ENCODE results near the gene TBX15.
A peak's percentile ranks its signal among the peaks of the same experiment; 100 is the strongest.

Gene TBX15

GRCh38 chr1:119002028-119002686, 14.0 kb upstream of the TBX15 start:
- H2BK5ac ChIP-seq (ENCODE audit: low read depth, low read length, poor library complexity, severe bottlenecking), result no peak overlapping the region
- H3K23ac ChIP-seq (ENCODE audit: low read length in 2 of 2), result no peak overlapping the region
- no peak overlapping the region for H3K4me2 ChIP-seq (ENCODE audit: low read length, poor library complexity, severe bottlenecking)
- H3K4ac ChIP-seq (ENCODE audit: low read depth in 1 of 2, low read length in 2 of 2), result no peak overlapping the region
- H2BK15ac ChIP-seq (ENCODE audit: low read depth, poor library complexity, severe bottlenecking), result no peak overlapping the region
- peaks cover 29% of the 10 kb centered on the region for H3K4me1 ChIP-seq (ENCODE audit: control insufficient read depth, insufficient read depth, low read depth, low read length)
- peak overlapping the region in 1 of 2 experiments; percentile 53 for H3K4me3 ChIP-seq (ENCODE audit: insufficient read depth in 1 of 2, low read depth in 1 of 2, low read length in 2 of 2)
- H2BK12ac ChIP-seq (ENCODE audit: low read length in 2 of 2), result no peak overlapping the region
- peaks cover 5% of the 10 kb centered on the region for H3K79me1 ChIP-seq (replicated peaks; ENCODE audit: low read length, poor library complexity, severe bottlenecking)
- no peaks in the 10 kb centered on the region for H3K36me3 ChIP-seq (ENCODE audit: control insufficient read depth in 1 of 2, insufficient read depth in 2 of 2, low read depth in 1 of 2, low read length in 2 of 2)
- H2AK5ac ChIP-seq (ENCODE audit: low read length, severe bottlenecking), result no peak overlapping the region
- no peak overlapping the region for H3K18ac ChIP-seq (ENCODE audit: low read depth in 1 of 2, low read length in 2 of 2)
- peaks cover 6% of the 10 kb centered on the region for H3K9me3 ChIP-seq (ENCODE audit: control insufficient read depth, low read length)
- H3K27me3 ChIP-seq (ENCODE audit: control insufficient read depth in 1 of 2, insufficient read depth in 1 of 2, low read length in 2 of 2), result peaks cover 28 to 77% of the 10 kb centered on the region in 2 experiments
- H4K8ac ChIP-seq (ENCODE audit: low read length), result no peak overlapping the region
- peak; percentile 66 for DNase-seq
- no peak overlapping the region for H2BK120ac ChIP-seq (ENCODE audit: low read depth, low read length)
- no peak overlapping the region for H3K27ac ChIP-seq (ENCODE audit: low read length, poor library complexity, severe bottlenecking)
- H4K91ac ChIP-seq (ENCODE audit: low read length), result no peak overlapping the region
- peak overlapping the region; percentile 27 for H3K9ac ChIP-seq (ENCODE audit: low read length)
- WGBS, result 14% methylated on average over 16 of the region's 16 CpGs
- H3K14ac ChIP-seq (ENCODE audit: low read length in 2 of 2), result no peak overlapping the region
- no peak overlapping the region for H2AFZ ChIP-seq (ENCODE audit: low read depth, low read length)

- H3K9ac ChIP-seq (ENCODE audit: low read length), result peak overlapping the region; percentile 66
- no peak for DNase-seq
- H2AK5ac ChIP-seq (ENCODE audit: low read length, severe bottlenecking), result no peak overlapping the region
- no peak overlapping the region for H2BK120ac ChIP-seq (ENCODE audit: low read depth, low read length)
- H3K27me3 ChIP-seq (ENCODE audit: control insufficient read depth in 1 of 2, insufficient read depth in 1 of 2, low read length in 2 of 2), result peaks cover 20 to 77% of the 10 kb centered on the region in 2 experiments
- no peak overlapping the region for H2BK5ac ChIP-seq (ENCODE audit: low read depth, low read length, poor library complexity, severe bottlenecking)
- H3K18ac ChIP-seq (ENCODE audit: low read depth in 1 of 2, low read length in 2 of 2), result no peak overlapping the region
- peak overlapping the region; percentile 28 for H4K8ac ChIP-seq (ENCODE audit: low read length)
- H3K9me3 ChIP-seq (ENCODE audit: control insufficient read depth, low read length), result peaks cover 6% of the 10 kb centered on the region
- no peak overlapping the region for H2BK15ac ChIP-seq (ENCODE audit: low read depth, poor library complexity, severe bottlenecking)
- no peak overlapping the region for H3K4ac ChIP-seq (ENCODE audit: low read depth in 1 of 2, low read length in 2 of 2)
- no peak overlapping the region for H4K91ac ChIP-seq (ENCODE audit: low read length)
- H3K36me3 ChIP-seq (ENCODE audit: control insufficient read depth in 1 of 2, insufficient read depth in 2 of 2, low read depth in 1 of 2, low read length in 2 of 2), result no peaks in the 10 kb centered on the region
- no peak overlapping the region for H2BK12ac ChIP-seq (ENCODE audit: low read length in 2 of 2)
- peaks cover 4% of the 10 kb centered on the region for H3K79me1 ChIP-seq (replicated peaks; ENCODE audit: low read length, poor library complexity, severe bottlenecking)
- peak overlapping the region; percentile 56 to 59 for H3K4me3 ChIP-seq (ENCODE audit: insufficient read depth in 1 of 2, low read depth in 1 of 2, low read length in 2 of 2)
- no peak overlapping the region for H3K27ac ChIP-seq (ENCODE audit: low read length, poor library complexity, severe bottlenecking)
- WGBS, result 4% methylated on average over 48 of the region's 49 CpGs
- no peak overlapping the region for H3K23ac ChIP-seq (ENCODE audit: low read length in 2 of 2)
- H3K4me2 ChIP-seq (ENCODE audit: low read length, poor library complexity, severe bottlenecking), result peak overlapping the region; percentile 79
- H3K14ac ChIP-seq (ENCODE audit: low read length in 2 of 2), result no peak overlapping the region
- H3K4me1 ChIP-seq (ENCODE audit: control insufficient read depth, insufficient read depth, low read depth, low read length), result peaks cover 22% of the 10 kb centered on the region
- H2AFZ ChIP-seq (ENCODE audit: low read depth, low read length), result no peak overlapping the region
Observed at GRCh38 chr1:119001181-119002027, 13.3 kb upstream of the TBX15 start.

DNA sequence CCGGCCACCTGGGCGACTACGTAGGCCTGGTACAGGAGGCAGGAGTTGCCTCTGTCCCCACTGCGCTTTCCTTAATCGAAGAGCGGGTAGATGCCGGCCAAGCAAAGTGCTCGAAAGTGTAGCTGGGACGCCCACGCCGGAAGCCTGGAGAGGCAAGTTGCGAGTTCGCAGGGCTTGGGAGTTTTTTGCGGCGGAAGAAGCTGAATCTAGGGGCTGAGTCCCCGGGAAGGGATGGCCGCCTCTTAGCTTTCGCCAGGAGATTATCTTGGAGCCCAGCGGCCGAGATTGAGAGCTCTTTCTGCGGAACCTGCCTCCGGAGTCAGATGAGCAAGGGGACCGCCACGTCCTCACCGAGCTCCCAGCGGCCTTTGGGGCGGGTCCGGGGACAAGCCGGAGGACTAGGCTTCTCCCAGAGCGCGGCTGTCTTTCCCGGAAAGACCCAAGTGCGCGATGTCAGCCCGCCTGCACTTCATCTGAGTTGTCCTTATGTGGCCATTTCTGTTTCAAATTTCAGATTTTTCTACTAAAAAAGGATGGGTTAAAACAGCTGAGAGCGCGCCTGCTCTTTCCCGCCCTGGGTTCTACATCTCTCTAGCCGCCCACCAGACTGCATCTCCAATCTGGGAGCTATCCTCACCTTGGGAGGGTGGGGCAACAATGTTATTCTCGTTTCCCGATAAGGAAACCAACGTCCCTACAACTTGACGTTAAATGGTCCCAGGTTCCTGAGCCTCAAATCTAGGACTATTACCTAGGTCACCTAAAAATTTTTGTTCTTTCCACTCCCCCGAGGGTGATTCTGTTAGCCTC, 12.4 kb upstream of the TBX15 start:
- Histone ChIP-seq H3K4me2 (ENCODE audit: low read length, poor library complexity, severe bottlenecking) (peak overlapping the region; percentile 79), H2BK120ac (ENCODE audit: low read depth, low read length) (no peak overlapping the region), H3K4ac (ENCODE audit: low read depth in 1 of 2, low read length in 2 of 2) (no peak overlapping the region), H3K79me1 (replicated peaks; ENCODE audit: low read length, poor library complexity, severe bottlenecking) (peaks cover 4% of the 10 kb centered on the region), H2AFZ (ENCODE audit: low read depth, low read length) (no peak overlapping the region), H3K23ac (ENCODE audit: low read length in 2 of 2) (no peak overlapping the region), H3K36me3 (ENCODE audit: control insufficient read depth in 1 of 2, insufficient read depth in 2 of 2, low read depth in 1 of 2, low read length in 2 of 2) (no peaks in the 10 kb centered on the region), H2BK15ac (ENCODE audit: low read depth, poor library complexity, severe bottlenecking) (no peak overlapping the region), H4K91ac (ENCODE audit: low read length) (no peak overlapping the region), H3K27me3 (ENCODE audit: control insufficient read depth in 1 of 2, insufficient read depth in 1 of 2, low read length in 2 of 2) (peaks cover 13 to 74% of the 10 kb centered on the region in 2 experiments), H3K4me3 (ENCODE audit: insufficient read depth in 1 of 2, low read depth in 1 of 2, low read length in 2 of 2) (peak overlapping the region; percentile 27 to 59), H2AK5ac (ENCODE audit: low read length, severe bottlenecking) (no peak overlapping the region), H3K9ac (ENCODE audit: low read length) (peak overlapping the region; percentile 66), H2BK5ac (ENCODE audit: low read depth, low read length, poor library complexity, severe bottlenecking) (peak overlapping the region; percentile 19), H3K18ac (ENCODE audit: low read depth in 1 of 2, low read length in 2 of 2) (no peak overlapping the region), H3K14ac (ENCODE audit: low read length in 2 of 2) (no peak overlapping the region), H3K4me1 (ENCODE audit: control insufficient read depth, insufficient read depth, low read depth, low read length) (peaks cover 21% of the 10 kb centered on the region), H3K9me3 (ENCODE audit: control insufficient read depth, low read length) (no peaks in the 10 kb centered on the region), H3K27ac (ENCODE audit: low read length, poor library complexity, severe bottlenecking) (no peak overlapping the region), H2BK12ac (ENCODE audit: low read length in 2 of 2) (no peak overlapping the region), H4K8ac (ENCODE audit: low read length) (no peak overlapping the region)
- WGBS, result 3% methylated on average over 44 of the region's 44 CpGs
- peak; percentile 4 for DNase-seq
